Neural cell (in vitro differentiated cells): Measurements from ENCODE around the gene ACP1. TPM values are rescaled to one million over a fixed set of nuclear protein-coding genes. Genes with fewer than 3 reads are reported as not detected.

Experiments
- H2AFZ ChIP-seq: fragments of 200-600, 300-800 bp; sonication (generic), shearing (Covaris generic); 2 replicates; pipeline ENCODE4 v1.6.0; 2014; ENCODE audit warnings: low read depth, mild to moderate bottlenecking, antibody characterized with exemption, low read length, moderate library complexity
- H3F3A ChIP-seq: fragments of 200-600 bp; shearing (Covaris generic); 2 replicates; pipeline ENCODE4 v1.6.1; 2016; ENCODE audit warnings: mild to moderate bottlenecking, moderate library complexity, mixed read lengths, antibody characterized with exemption, low read length; ENCODE audit not compliant: insufficient read depth, poor library complexity, severe bottlenecking
- H3K27ac ChIP-seq: fragments of 200-600, 300-800 bp; sonication (generic), shearing (Covaris generic); 2 replicates; pipeline ENCODE4 v1.5.1; 2014; ENCODE audit warnings: mild to moderate bottlenecking, low read length, moderate library complexity
- H3K27me3 ChIP-seq: fragments of 300-800, 200-600 bp; sonication (generic), shearing (Covaris generic); 2 replicates; pipeline ENCODE4 v1.6.0; 2014; ENCODE audit warnings: mild to moderate bottlenecking, low read depth, low read length, moderate library complexity; ENCODE audit not compliant: insufficient read depth
- H3K36me3 ChIP-seq: fragments of 300-800, 200-600 bp; sonication (generic), shearing (Covaris generic); 2 replicates; pipeline ENCODE4 v1.5.1; 2014; ENCODE audit warnings: mild to moderate bottlenecking, antibody characterized with exemption, low read length, moderate library complexity; ENCODE audit not compliant: insufficient read depth
- H3K4me2 ChIP-seq: fragments of 300-800, 200-600 bp; sonication (generic), shearing (Covaris generic); 2 replicates; pipeline ENCODE4 v1.6.0; 2014; ENCODE audit warnings: mild to moderate bottlenecking, low read length
- H3K4me3 ChIP-seq: fragments of 300-800, 200-600 bp; sonication (generic), shearing (Covaris generic); 2 replicates; pipeline ENCODE4 v1.5.1; 2014; ENCODE audit warnings: mild to moderate bottlenecking, low read length, moderate library complexity
- H3K79me2 ChIP-seq: fragments of 200-600 bp; shearing (Covaris generic); replicated peaks from 2 replicates; pipeline ENCODE4 v1.6.0; 2014; ENCODE audit warnings: mild to moderate bottlenecking, low read length, moderate library complexity; ENCODE audit not compliant: insufficient read depth
- H3K9ac ChIP-seq: fragments of 300-800, 200-600 bp; sonication (generic), shearing (Covaris generic); 2 replicates; pipeline ENCODE4 v1.6.1; 2016; ENCODE audit warnings: mild to moderate bottlenecking, low read length, mixed read lengths
- H3K9me2 ChIP-seq: fragments of 200-600 bp; shearing (Covaris generic); 2 replicates; pipeline ENCODE4 v1.6.1; 2016; ENCODE audit warnings: mild to moderate bottlenecking, low read length, mixed read lengths; ENCODE audit not compliant: insufficient read depth
- H3K9me3 ChIP-seq: fragments of 200-600, 300-800 bp; sonication (generic), shearing (Covaris generic); 2 replicates; pipeline ENCODE4 v1.6.1; 2016; ENCODE audit warnings: mild to moderate bottlenecking, mixed run types, low read length, moderate library complexity, mixed read lengths
- H4K20me1 ChIP-seq: fragments of 200-600 bp; shearing (Covaris generic); 2 replicates; pipeline ENCODE4 v1.6.1; 2016; ENCODE audit warnings: mild to moderate bottlenecking, mixed run types; ENCODE audit not compliant: insufficient read depth
- CTCF ChIP-seq: fragments of 450-650 bp; IDR thresholded peaks from 2 replicates; pipeline ENCODE4 v1.5.1; 2014; ENCODE audit warnings: antibody characterized with exemption, mild to moderate bottlenecking, moderate library complexity; ENCODE audit not compliant: poor library complexity, severe bottlenecking
- EP300 ChIP-seq: fragments of 450-650 bp; conservative IDR thresholded peaks from 2 replicates; pipeline ENCODE4 v1.6.1; 2014; ENCODE audit warnings: antibody characterized with exemption, mild to moderate bottlenecking, moderate library complexity; ENCODE audit not compliant: poor library complexity, severe bottlenecking
- EZH2 ChIP-seq: fragments of 200-600, 300-800 bp; shearing (Covaris generic), sonication (generic); IDR thresholded peaks from 2 replicates; pipeline ENCODE4 v1.6.1; 2014; ENCODE audit warnings: antibody characterized with exemption, low read length, borderline replicate concordance, mild to moderate bottlenecking; ENCODE audit not compliant: insufficient read depth, poor library complexity, severe bottlenecking
- MXI1 ChIP-seq: fragments of 450-650 bp; conservative IDR thresholded peaks from 2 replicates; pipeline ENCODE4 v1.6.1; 2014; ENCODE audit warnings: antibody characterized with exemption, mild to moderate bottlenecking; ENCODE audit not compliant: poor library complexity, severe bottlenecking
- POLR2AphosphoS5 ChIP-seq: IDR thresholded peaks from 2 replicates; pipeline ENCODE4 v1.6.1; 2012
- RAD21 ChIP-seq: fragments of 450-650 bp; conservative IDR thresholded peaks from 2 replicates; pipeline ENCODE4 v1.6.1; 2014; ENCODE audit warnings: antibody characterized with exemption, mild to moderate bottlenecking, moderate library complexity
- REST ChIP-seq: IDR thresholded peaks from 2 replicates; pipeline ENCODE4 v1.6.1; 2012; ENCODE audit warnings: borderline replicate concordance
- SMC3 ChIP-seq: fragments of 450-650 bp; conservative IDR thresholded peaks from 2 replicates; pipeline ENCODE4 v1.6.1; 2014; ENCODE audit warnings: antibody characterized with exemption, mild to moderate bottlenecking, moderate library complexity; ENCODE audit not compliant: poor library complexity
- TAF1 ChIP-seq: IDR thresholded peaks from 2 replicates; pipeline ENCODE4 v1.6.1; 2012; ENCODE audit warnings: low read depth
- polyA plus RNA-seq: library from polyadenylated mRNA; depleted of rRNA; stranded (reverse); fragments of >200 nt; gene quantifications from 2 replicates; pipeline ENCODE4 v1.2.3, GENCODE V29; 2014

The ACP1 gene
- polyA plus RNA-seq, 1 donor from 2014 or later: 263 TPM

- Histone ChIP-seq H3K4me2 (no peak overlapping the region), H3F3A (no peaks in the 10 kb centered on the region), H3K27ac (no peak overlapping the region), H3K9ac (no peak overlapping the region), H3K9me2 (no peaks in the 10 kb centered on the region), H4K20me1 (peaks cover 3% of the 10 kb centered on the region), H3K4me3 (no peak overlapping the region), H3K36me3 (no peaks in the 10 kb centered on the region), H3K27me3 (no peaks in the 10 kb centered on the region), H2AFZ (no peak overlapping the region), H3K79me2 (peaks cover 35% of the 10 kb centered on the region), H3K9me3 (no peaks in the 10 kb centered on the region)
- no peak for TF ChIP-seq POLR2AphosphoS5
- TF ChIP-seq EP300: no peak
- no peak for TF ChIP-seq SMC3
- TF ChIP-seq EZH2: no peak
- no peak for TF ChIP-seq CTCF
- TF ChIP-seq MXI1: no peak
- TF ChIP-seq RAD21: no peak
- TF ChIP-seq REST: no peak
- TF ChIP-seq TAF1: no peak
Observed at GRCh38 chr2:274503-274902, 9.8 kb downstream of the ACP1 start.

GRCh38 chr2:275466-275865, 10.7 kb downstream of the ACP1 start:
- Histone ChIP-seq H3K27ac (no peak overlapping the region), H3K79me2 (peaks cover 25% of the 10 kb centered on the region), H3F3A (no peaks in the 10 kb centered on the region), H3K9ac (no peak overlapping the region), H3K4me3 (no peak overlapping the region), H3K27me3 (no peaks in the 10 kb centered on the region), H3K4me2 (no peak overlapping the region), H3K9me2 (no peaks in the 10 kb centered on the region), H3K36me3 (no peaks in the 10 kb centered on the region), H4K20me1 (peaks cover 3% of the 10 kb centered on the region), H3K9me3 (no peaks in the 10 kb centered on the region), H2AFZ (no peak overlapping the region)
- TF ChIP-seq EP300 (no peak), REST (no peak), EZH2 (no peak), TAF1 (no peak), CTCF (no peak), POLR2AphosphoS5 (no peak), MXI1 (no peak), RAD21 (no peak), SMC3 (no peak)
